AG09309 (cell line): ENCODE measurements around the gene RNF208.

Experiments
- DNase-seq: peaks from one replicate; pipeline ENCODE4 v3.0.0-alpha.2; 2010; ENCODE audit warnings: low read depth
- H3K4me3 ChIP-seq: 2 replicates; pipeline ENCODE4 v1.5.1; 2011; ENCODE audit warnings: mild to moderate bottlenecking, low read depth, low read length, moderate library complexity; ENCODE audit not compliant: control insufficient read depth
- CTCF ChIP-seq: IDR thresholded peaks from 2 replicates; pipeline ENCODE4 v1.5.1; 2011; ENCODE audit warnings: mild to moderate bottlenecking, low read depth, low read length, inconsistent platforms; ENCODE audit not compliant: insufficient read depth, control insufficient read depth; ENCODE audit errors: missing control alignments

RNF208 gene

GRCh38 chr9:137266585-137267453, 44.8 kb upstream of the RNF208 start:
- no peak for TF ChIP-seq CTCF
- no peak overlapping the region for H3K4me3 ChIP-seq
- DNase-seq = no peak

- H3K4me3 ChIP-seq = no peak overlapping the region
- DNase-seq = no peak
- no peak for TF ChIP-seq CTCF
Observed at GRCh38 chr9:137266162-137266527, 44.1 kb upstream of the RNF208 start.

GRCh38 chr9:137265496-137266161, 43.6 kb upstream of the RNF208 start:
- DNase-seq = no peak
- H3K4me3 ChIP-seq = no peak overlapping the region
- no peak for TF ChIP-seq CTCF

- TF ChIP-seq CTCF = no peak
- DNase-seq = no peak
- H3K4me3 ChIP-seq = no peak overlapping the region
Observed at GRCh38 chr9:137264067-137264466, 42.0 kb upstream of the RNF208 start.

- no peak for TF ChIP-seq CTCF
- DNase-seq = no peak
- no peak overlapping the region for H3K4me3 ChIP-seq
Observed at GRCh38 chr9:137263506-137263905, 41.5 kb upstream of the RNF208 start.

- H3K4me3 ChIP-seq = no peak overlapping the region
- no peak for TF ChIP-seq CTCF
- no peak for DNase-seq
Observed at GRCh38 chr9:137262909-137263285, 40.9 kb upstream of the RNF208 start.
